Stomach (tissue), 4 donors: ENCODE measurements around the gene RUFY1.

ENCODE experiments used
- EP300 ChIP-seq: sonication (generic); formaldehyde crosslinking; IDR thresholded peaks from one replicate; pipeline ENCODE4 v1.6.1; 2017; ENCODE audit warnings: antibody characterized with exemption
- POLR2A ChIP-seq, 4 donors: fragments of 450-650 bp; IDR thresholded peaks; one replicate each; pipeline ENCODE4 v1.6.1; 2016; ENCODE audit warnings: antibody characterized with exemption in 4 of 4, control low read depth in 2 of 4, mild to moderate bottlenecking in 1 of 4, moderate library complexity in 1 of 4

DNA sequence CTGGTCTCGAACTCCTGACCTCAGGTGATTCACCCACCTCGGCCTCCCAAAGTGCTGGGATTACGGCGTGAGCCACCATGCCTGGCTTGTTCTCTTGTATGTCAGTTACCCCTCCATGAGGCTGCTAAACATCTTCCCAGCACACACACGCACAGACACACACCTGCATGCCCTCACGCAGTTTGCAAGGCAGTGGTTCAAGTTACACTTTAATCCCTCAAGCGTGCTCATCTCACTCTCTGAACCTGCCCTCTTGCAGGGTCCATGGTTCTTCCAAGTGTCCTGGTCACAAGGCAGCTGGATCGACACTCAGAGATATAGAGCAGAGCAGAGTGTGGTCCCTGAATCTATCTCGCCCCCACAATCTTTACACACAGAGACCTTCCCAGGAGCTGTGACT lies 34.1 kb upstream of the RUFY1 start:
- TF ChIP-seq POLR2A (IDR thresholded peaks at IDR 0.05): no peak
- no peak for TF ChIP-seq EP300
